Stimulated activated CD8-positive, alpha-beta memory T cell treated with anti-CD3 and anti-CD28 coated beads, Interleukin-15, amount 100 ng/mL, for 1 hour (primary cell): ENCODE results near the gene PRDM7.
A peak's percentile ranks its signal among the peaks of the same experiment; 100 is the strongest.
"Not testable (repeated sequence)": the region's sequence is repeated elsewhere in the genome, so short reads cannot be mapped to it uniquely, and the experiment has no call there.

Experiments
- DNase-seq: peaks from one replicate; pipeline ENCODE4 v3.0.0-alpha.2; 2020; ENCODE audit warnings: low read depth

Gene PRDM7

DNA sequence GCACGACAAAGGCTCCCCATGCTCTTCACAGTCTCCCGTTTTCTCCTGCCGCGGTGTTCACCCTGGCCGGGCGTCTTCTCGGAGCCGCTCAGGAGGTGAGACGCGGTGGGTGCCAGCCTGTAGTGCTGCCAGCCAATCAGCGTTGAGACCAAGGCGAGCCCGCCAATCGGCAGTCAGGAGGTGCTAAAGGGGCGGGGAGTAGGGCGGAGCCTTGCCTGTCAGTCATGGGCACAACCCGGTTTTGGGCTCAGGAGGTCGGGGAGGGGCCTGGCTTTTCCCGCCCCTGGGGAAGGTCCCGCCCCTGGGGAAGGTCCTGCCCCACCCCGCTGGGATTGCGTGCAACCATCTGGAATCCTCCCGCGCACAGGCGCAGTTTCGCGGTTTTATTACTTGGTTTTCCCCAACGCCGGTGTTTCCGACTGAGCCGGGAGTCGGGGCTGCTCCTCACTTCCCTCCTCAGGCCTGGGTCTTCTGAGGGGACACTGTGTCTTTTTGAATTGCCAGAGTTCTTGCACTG is at the start of gene PRDM7:
Gene PRDM7 (minus strand): TSS at position 92 of the 517 bp plus-strand sequence. CDS start 1,421 bp downstream, outside the sequence.
- DNase-seq: peak; percentile 90

DNA sequence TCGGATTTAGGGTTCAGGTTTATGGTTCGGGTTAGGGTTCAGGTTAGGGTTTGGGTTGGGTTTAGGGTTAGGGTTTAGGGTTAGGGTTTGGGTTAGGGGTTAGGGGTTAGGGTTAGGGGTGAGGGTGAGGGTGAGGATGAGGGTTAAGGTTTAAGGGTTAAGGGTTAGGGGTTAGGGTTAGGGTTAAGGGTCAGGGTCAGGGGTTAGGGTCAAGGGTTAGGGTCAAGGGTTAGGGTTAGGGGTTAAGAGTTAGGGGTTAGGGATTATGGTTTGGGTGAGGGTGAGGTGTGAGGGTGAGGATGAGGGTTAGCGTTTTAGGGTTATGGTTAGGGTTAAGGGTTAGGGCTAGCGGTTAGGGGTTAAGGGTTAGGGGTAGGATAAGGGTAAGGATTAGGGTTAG is 44.7 kb upstream of the PRDM7 start:
- not testable (repeated sequence) for DNase-seq

DNA sequence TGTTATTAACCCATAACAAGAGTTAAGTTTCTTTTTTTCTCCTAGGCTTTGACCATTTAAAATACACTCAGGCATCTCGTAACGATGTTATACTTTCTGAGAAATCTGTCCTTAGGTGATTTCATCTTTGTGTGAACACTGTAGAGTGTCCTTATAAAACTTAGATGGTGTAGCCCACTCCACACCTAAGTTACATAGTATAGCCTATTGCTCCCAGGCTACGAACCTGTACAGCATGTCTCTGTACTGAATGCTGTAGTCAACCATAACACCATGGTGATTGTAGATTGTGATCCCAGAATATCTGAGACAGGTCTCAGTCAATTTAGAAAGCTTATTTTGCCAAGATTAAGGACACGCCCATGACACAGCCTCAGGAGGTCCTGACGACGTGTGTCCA is 30.5 kb upstream of the PRDM7 start:
- not testable (repeated sequence) for DNase-seq

DNA sequence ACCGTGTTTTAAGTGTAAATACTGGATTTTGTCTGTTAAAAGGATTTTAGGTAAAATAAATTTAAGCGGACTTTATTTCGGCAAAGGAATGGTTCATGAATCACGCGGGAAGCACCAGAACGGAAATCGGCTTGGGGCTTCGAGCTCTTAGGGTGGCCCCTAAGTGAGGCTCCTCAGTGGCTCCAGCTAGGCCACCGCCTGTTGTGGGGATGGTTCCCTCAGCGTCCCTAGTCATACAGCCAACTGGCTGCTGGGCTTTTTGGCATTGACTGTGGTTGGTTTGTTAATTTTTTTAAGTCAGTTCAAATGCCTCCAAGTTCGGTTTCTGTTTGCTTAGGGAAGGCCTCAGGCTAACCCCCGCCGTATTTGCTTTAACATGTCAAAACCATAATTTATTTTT is 29.9 kb upstream of the PRDM7 start:
- DNase-seq: not testable (repeated sequence)

DNA sequence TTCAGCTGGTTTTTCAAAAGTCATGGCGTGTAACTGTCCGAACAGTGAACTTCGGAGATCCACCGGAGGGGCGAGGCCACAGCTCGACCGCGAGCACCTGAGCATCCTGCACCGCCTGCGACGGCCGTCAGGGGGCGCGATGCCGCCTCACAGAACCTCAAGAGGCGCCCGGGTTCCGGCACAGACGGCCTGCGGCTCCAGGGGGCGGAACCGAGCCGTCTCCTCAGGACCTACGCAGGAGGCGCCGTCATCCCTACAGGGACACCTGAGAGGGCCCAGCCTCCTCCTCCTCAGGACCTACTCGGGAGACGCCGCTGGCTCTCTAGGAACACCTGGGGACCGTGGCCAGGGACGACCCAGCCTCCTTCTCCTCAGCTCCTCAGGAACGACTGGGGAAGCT is 29.1 kb upstream of the PRDM7 start:
- peak; percentile 7 for DNase-seq

DNA sequence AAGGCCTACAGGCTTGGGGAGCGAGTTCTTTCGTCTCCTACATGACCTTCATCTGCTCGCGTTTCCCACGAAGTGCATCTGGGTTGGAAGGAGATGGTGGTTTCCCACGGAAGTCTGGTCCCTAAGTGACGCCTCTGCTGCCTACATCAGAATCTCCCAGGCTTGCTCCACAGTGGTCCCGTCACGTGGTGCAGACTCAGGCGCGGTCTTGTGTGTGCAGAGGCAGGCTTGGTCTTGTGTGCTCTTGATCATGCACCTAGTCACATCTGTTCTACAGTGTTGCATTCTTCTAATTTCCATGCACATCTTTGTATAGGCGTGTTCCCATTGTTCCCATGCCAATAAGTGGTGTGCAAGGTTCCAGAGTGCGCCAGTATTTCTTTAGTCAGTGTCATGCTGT is 27.6 kb upstream of the PRDM7 start:
- DNase-seq: not testable (repeated sequence)

DNA sequence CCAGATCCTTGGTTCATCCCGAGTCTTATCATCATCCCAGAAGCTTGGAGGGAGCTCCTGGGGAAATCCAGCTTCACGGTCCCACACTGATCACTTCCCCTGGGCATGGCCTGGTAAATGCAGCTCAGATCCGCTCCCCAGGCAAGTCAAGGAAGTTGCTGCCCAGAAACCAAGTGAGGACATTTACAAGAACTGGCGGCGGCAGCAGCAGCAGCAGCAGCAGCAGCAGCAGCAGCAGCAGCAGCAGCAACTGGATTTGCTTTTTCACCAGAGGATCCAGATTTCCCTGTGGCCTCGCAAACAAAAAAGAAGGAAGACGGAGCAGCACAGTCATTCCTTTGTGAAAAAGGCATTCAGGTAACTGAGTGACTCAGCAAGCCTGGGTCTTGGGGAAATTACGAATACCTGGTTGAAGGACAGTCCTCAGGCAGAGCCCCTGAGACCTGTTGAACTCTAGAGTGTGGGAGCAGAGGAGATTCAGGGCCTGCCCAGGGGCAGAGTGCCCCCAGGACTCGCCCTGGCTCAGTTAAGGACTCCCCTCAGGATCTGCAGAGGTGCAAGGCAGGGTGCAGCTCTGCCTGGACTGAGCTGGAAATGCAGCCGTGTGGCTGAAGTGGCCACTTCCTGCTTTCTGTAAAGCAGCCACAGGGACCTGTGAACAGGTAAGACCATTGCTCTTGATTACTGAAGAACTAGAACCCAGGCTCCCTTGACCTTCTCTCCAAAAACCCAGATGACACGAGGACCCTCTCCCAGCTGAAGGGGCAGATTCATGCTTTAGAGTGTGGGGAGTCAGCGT is 25.2 kb upstream of the PRDM7 start:
- not testable (repeated sequence) for DNase-seq

DNA sequence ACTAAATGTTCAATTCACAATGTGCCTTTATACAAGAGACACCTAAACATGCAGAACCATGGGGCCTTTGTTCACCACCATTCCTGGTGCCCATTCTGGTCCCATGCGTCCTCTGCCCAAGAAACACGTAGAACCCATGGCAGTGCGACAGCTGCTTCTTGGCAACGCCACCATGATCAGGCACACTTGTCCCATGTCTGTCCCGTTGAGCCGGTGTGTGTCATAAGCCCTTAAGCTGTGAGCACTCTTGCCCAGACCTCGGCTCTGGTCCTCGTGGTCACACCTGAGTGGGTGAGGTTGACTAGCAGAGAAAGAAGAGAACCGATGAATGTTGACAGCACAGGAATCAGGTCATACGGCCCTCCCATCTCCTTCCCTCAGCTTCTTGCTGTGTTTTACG is 24.2 kb upstream of the PRDM7 start:
- DNase-seq: not testable (repeated sequence)

DNA sequence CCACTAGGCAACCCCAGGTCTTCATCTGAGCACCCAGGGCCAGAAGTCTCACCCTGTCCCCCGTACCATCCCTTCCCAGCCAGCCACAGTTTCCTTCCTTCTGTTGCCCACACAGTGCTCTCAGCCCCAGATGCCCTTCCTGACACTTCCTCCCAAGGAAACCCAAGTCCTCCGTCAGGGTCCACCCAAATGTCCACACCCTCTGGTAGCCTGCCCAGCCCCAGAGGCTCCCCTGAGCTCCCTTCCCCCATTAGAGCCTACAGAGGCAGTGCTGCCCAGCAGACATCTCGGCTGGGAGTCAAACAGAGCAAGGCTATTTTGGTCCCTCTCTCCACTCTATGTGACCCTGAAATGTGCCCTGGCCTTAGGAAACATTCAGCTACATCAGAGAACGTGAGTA is 23.7 kb upstream of the PRDM7 start:
- not testable (repeated sequence) for DNase-seq

DNA sequence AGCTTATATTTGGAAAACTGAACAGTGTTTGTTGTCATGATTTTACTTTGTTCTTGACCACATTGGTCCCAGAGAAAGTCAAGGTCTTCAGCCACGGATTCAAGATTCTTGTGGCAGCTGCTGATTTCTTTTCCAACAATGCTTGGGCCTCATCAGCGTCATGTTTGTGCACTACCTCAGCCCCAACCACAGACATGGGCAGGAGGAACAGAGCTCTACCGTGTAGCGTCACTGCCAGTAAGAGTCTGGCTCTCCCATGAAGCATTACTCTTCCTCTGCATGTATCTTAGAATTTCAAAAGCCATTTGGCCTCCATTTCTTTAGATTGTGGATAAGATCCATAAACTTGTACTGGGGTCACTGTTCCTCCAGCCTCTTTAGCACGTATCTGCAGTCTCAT is 23.1 kb upstream of the PRDM7 start:
- not testable (repeated sequence) for DNase-seq

DNA sequence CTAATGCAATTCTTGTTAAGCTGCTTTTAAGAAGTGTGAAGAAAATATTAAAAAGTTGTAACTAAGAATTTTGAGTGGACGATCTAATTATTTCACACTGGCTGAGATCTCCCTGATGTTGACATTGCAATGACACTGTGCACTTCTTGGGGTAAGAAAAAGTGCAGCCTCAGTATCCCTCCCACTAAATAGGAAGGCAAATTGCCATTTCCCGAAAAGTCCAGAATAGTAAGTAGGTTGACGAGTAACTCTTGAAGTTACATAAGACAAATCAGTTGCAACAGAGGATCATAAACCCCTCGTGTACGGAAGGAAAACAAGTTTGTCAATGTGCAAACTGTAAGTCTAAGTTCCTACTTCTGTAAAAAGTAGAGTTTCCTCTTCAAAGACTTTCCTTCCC is 21.8 kb upstream of the PRDM7 start:
- not testable (repeated sequence) for DNase-seq

DNA sequence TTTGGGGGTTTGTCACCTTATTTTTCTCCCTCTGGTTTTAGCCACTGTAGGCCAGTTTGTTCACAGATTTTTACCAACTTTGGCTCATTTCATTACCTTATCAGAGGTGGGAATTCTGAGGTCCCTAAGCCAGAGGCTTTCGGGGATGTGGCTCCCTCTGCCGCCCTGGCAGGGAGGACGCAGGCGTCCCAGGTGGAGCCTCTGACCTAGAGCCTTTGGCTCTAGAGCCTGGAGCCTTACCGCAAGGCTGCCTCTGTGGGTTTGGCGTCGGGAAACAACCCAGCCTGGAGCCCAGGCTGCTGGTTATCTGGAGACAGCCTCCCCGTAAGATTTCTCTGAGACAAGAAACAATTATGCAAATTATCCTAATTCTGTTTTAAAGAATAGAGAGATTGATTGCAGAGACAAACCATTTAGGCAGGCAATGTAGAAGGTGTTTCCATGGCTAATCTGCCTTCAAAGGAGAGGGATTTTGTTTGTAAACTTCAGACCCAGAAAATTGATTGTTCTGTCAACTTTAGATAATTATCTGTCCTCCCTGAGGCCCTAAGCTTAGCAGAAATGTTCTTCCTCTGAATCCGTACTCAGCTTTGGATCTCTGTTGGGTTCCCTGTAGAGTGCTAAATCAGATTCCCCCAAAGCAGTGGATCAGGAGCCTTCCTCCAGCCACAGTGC is 20.0 kb upstream of the PRDM7 start:
- DNase-seq: not testable (repeated sequence)

DNA sequence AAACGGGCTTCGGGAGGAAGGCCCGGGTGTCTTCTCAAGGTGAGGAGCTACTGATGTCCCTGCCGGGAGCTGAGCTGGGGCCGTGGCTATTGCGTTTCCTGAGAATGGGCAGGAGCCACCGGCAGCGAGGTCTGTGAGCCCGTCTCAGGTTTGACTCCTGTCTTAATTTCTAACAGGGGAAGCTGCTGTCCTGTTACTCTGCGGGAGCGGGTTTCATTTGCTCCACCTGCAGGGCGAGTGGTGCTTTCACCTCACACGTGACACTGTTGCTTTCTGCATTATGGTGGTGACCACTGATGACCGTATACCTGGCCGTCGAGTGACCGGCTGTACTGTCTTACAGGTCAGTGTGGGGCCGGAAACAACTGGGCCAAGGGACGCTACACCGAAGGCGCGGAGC is 17.7 kb upstream of the PRDM7 start:
- not testable (repeated sequence) for DNase-seq

DNA sequence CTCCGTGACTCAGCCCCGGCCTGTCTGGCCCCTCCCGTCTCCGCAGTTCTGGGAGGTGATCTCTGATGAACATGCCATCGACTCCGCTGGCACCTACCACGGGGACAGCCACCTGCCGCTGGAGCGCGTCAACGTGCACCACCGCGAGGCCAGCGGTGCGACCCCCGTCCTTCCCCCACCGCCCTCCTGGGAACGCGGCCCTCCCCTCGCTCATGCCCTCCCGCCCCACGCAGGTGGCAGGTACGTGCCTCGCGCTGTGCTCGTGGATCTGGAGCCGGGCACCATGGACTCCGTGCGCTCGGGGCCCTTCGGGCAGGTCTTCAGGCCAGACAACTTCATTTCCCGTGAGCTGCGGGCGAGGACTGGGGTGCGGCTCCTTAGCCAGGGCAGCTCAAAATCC is 17.2 kb upstream of the PRDM7 start:
- not testable (repeated sequence) for DNase-seq

DNA sequence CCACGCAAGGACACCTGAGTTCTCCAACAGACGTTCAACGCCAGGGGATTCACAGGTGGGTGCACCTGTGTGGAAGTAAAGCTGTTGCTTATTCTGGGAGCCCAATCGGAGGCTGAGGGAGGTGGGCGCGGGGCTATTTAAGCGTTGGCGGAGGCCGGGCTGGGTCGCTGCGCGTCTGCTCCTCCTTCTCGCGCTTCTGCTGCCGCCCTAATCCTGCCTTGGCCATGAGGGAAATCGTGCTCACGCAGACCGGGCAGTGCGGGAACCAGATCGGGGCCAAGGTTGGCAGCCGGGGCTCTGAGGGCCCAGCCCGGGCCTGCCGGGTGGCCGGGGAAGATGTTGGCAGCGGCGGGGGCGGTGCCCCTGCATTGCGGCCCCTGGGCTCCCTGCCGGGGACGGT is 16.7 kb upstream of the PRDM7 start:
- DNase-seq: not testable (repeated sequence)

DNA sequence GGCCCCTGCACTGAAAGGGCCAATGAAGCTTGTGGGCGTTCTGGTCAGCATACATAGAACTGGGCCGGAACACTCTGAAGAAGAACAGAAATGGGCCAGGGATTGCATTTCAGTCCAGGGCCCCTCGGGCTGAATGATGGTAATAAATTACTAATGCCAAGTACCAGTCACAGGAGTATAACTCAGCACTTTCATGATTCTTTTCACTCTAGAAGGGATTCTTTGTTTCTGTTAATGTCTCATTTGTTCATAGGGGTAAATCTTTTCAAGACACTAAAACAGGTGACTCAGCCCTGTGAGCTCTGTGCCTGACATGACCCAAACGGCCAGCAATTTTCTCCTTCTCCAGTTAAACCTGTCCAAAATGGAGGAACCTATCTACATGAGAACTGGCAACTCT is 15.7 kb upstream of the PRDM7 start:
- DNase-seq: not testable (repeated sequence)

DNA sequence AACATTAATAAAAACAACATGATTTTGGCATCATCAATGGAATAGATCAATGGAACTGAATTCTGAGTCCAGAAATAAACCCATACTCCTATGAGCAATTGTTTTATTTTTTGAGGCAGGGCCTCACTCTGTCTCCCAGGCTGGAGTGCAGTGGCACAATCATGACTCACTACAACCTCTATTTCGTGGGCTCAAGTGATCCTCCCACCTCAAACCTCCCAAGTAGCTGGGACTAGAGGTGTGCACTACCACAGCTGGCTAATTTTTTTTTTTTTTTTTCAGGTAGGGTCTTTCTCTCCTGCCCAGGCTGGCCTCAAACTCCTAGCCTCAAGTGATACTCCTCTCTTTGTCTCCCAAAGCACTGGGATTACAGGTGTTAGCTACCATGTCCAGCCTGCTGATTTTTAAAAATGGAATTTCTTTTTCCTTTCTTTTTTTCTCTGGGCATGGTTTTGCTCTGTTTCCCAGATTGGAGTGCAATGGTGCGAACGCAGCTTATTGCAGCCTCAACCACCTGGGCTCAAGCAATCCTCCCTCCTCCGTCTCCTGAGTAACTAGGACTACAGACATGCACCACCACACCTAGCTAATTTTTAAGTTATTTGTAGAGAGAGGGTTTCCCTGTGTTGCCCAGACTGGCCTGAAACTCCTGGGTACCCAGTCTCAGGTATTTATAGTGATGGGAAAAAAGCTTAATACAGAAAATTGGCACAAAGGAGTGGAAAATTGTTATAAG is 7.3 kb upstream of the PRDM7 start:
- no peak for DNase-seq

DNA sequence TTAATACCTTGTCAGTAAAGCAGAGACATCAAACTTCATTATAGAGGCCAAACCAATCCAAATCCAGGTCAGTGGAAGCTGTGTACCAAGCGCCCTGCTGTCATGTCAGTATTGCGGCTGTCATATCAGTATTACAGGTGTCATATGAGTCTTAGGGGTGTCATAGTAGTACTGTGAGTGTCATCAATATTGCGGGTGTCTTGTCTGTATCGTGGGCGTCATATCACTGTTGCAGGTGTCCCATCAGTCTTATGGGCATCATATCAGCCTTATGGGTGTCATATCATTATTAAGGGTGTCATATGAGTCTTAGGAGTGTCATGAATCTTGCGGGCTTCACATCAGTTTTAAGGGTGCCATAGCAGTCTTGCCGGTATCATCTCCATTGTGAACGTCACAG is 6.0 kb upstream of the PRDM7 start:
- no peak for DNase-seq

DNA sequence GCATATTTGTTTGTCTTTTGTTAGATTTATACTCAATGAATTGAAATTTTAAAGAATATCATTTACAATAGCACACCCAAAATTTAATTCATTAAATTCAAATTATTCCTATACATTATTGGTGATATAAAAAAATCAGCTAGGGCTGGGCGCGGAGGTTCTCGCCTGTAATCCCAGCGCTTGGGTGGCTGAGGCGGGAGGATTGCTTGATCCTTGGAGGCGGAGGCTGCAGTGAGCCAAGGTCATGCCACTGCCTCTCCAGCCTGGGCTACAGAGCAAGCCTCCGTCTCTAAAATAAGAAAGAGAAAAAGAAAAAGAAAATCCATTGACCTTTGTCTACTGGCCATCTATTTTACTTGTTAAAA is 4.5 kb upstream of the PRDM7 start:
- no peak for DNase-seq

DNA sequence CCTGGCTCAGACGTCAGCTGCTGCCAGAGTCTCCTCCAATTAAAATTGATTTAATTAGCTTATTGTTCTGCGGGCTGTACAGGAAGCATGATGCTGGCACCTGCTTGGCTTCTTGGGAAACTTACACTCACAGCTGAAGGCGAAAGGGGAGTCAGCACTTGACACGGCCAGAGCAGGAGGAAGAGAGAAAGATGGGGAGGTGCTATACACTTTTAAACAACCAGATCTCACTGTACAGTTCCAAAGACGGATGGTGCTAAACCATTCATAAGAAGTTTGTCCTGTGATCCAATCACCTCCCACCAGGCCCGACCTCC is 1.4 kb upstream of the PRDM7 start:
- no peak for DNase-seq

DNA sequence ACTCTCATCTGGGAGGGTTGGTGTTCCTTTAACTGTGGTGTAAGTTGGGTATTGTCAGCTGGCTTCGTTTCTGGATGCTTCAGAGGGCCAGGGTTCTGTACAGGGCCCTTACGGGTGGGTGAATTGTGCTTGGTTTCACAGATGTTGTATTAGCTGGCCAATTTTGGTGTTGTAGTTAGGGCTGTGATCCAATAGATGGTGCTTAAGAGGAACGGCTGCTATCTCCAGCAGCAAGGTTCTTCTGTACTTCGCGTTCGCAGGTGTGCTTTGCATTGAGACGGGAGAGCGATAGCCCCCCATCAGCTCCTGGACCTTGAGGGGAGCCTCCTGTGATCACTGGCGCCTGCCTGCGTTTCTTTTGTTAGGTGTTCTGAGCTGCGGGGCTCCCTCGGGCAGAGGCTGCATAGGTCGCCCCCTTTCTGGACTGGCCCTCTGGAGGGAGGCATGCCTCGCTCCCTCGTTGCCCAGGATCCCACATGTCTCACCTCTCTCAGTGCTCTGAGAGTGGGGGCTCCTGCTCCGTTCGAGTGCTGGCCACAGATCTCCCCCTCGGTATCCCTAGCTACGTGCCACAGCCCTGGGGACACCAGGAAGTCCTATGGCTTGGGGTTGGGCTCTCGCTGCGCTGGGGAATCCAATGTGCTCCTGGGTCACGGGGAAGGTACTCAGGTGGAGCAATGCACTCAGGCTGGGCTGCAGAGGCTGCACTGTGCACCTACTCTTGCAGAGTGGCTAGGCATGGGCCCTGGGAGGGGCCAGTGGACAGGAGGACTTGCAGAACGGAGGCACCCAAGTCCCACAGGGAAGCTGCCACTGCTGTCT is 837 bp upstream of the PRDM7 start:
- no peak for DNase-seq
